Measurements from ENCODE around the gene FXR2.

FXR2 gene

GRCh38 chr17:7557147-7557764, 57.4 kb downstream of the FXR2 start:
- H3K4me3 ChIP-seq (ENCODE audit: low read depth, low read length) = 0 out of 2 replicates have a peak overlapping the region, but pooled peaks have one; percentile 56
- DNase-seq (ENCODE audit: low read depth) = no peak
- TF ChIP-seq CTCF (IDR thresholded peaks at IDR 0.05; ENCODE audit: control insufficient read depth, extremely low read depth, insufficient read depth) = no peak

- no peak for TF ChIP-seq CTCF (IDR thresholded peaks at IDR 0.05; ENCODE audit: control insufficient read depth, extremely low read depth, insufficient read depth)
- DNase-seq (ENCODE audit: low read depth) = no peak
- no peak overlapping the region for H3K4me3 ChIP-seq (ENCODE audit: low read depth, low read length)
These were observed 58.1 kb downstream of the FXR2 start for GRCh38 chr17:7556627-7557026.

GRCh38 chr17:7555320-7555948, 59.3 kb downstream of the FXR2 start:
- DNase-seq (ENCODE audit: low read depth) = no peak
- no peak for TF ChIP-seq CTCF (IDR thresholded peaks at IDR 0.05; ENCODE audit: control insufficient read depth, extremely low read depth, insufficient read depth)
- H3K4me3 ChIP-seq (ENCODE audit: low read depth, low read length) = no peak overlapping the region

DNA sequence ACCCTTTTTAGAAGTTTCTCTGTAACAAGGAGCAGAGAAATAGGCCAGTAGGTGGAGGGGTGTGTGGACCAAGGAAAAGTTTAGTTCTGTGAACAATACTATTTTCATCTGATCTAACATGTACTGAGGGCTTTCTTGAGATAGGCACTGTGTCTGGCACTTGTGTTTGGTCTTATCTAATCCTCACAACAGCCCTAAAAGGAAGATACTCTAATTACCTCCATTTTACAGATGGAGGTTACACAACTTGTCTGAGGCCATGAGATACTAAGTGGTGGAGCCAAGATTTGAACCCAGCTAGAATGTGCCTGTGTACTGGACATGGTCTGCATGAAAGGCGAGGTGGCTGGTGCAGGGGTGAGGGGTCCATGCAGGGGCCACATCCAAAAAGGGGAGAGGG, 61.3 kb downstream of the FXR2 start:
- no peak for TF ChIP-seq CTCF (IDR thresholded peaks at IDR 0.05; ENCODE audit: control insufficient read depth, extremely low read depth, insufficient read depth)
- no peak for DNase-seq (ENCODE audit: low read depth)
- no peak overlapping the region for H3K4me3 ChIP-seq (ENCODE audit: low read depth, low read length)

DNA sequence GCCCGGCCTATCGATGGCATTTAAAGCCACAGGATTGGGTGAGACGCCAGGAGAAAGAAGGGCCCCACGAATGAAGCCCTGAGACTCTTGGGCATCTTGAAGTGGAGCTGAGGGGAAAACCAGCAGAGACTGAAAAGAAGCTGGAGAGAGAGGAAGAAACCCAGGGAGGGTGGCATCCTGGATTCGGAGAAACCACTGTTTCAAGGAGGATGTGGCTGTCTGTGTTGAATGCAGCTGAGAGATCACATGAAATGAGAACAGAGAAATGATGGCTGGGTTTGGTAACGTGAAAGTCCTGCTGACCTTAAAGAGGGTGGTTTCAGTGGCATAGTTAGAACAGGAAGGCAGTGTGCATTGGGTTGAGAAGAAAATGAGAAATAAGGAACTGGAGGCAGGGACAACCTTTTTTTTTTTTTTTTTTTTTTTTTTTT, 62.1 kb downstream of the FXR2 start:
- DNase-seq (ENCODE audit: low read depth) = no peak
- TF ChIP-seq CTCF (IDR thresholded peaks at IDR 0.05; ENCODE audit: control insufficient read depth, extremely low read depth, insufficient read depth) = no peak

GRCh38 chr17:7551396-7551795, 63.3 kb downstream of the FXR2 start:
- no peak overlapping the region for H3K4me3 ChIP-seq (ENCODE audit: low read depth, low read length)
- DNase-seq (ENCODE audit: low read depth) = no peak
- no peak for TF ChIP-seq CTCF (IDR thresholded peaks at IDR 0.05; ENCODE audit: control insufficient read depth, extremely low read depth, insufficient read depth)

More for the DNA sequence above, 62.1 kb downstream of the FXR2 start:
- H3K4me3 ChIP-seq (ENCODE audit: low read depth, low read length) = no peak overlapping the region

GRCh38 chr17:7550344-7550743, 64.4 kb downstream of the FXR2 start:
- DNase-seq (ENCODE audit: low read depth) = no peak
- no peak overlapping the region for H3K4me3 ChIP-seq (ENCODE audit: low read depth, low read length)
- TF ChIP-seq CTCF (IDR thresholded peaks at IDR 0.05; ENCODE audit: control insufficient read depth, extremely low read depth, insufficient read depth) = no peak
